ENCODE data around the gene ZIC5. TPM values are rescaled to one million over a fixed set of nuclear protein-coding genes. Genes with fewer than 3 reads are reported as not detected.

The ZIC5 gene
- polyA plus RNA-seq, 2 of the 4 experiments (the other 2 are of a cell fraction): 2.8 to 3.1 TPM

DNA sequence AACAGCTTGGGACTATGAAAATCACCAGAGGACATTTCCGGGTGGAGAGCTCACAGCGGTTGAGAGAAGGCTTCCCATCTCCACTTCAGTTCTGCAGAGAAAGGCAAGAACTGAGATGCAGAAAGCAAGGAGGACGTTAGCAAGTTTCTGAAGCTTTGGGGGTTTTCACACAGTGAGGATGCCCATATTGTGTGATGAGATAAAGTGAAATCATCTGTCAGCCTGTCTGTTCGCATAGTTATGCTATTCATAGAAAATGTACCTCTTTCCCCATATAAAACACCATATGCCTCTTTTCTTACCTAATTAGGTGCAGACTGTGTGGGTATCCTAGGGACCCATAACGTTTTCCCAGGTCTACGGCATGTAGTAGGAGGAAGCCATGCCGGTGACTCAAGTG, 27.5 kb downstream of the ZIC5 start:
- no peak overlapping the region for H3K4me2 ChIP-seq
- ATAC-seq: no peak
- H3K9me3 ChIP-seq: no peaks in the 10 kb centered on the region
- H3K4me3 ChIP-seq: no peak overlapping the region
- ChIA-PET POLR2A (no interaction called here), CTCF (interaction anchor here (1.0 kb wide), 1 partner anchor 28 kb away, joined by 3 read pairs; no protein-coding TSS in a partner anchor)
- 62% methylated on average over 7 of the region's 7 CpGs for WGBS (ENCODE audit: missing lambda C conversion rate)
- no peaks in the 10 kb centered on the region for H3K4me1 ChIP-seq
- DNase-seq (ENCODE audit: low read depth in 1 of 2, low spot score in 1 of 2): no peak
- no peak for TF ChIP-seq FOSL2 (IDR thresholded peaks at IDR 0.05)
- TF ChIP-seq FOSL2 (CRISPR knock-in tag; IDR thresholded peaks at IDR 0.05): no peak
- TF ChIP-seq HDAC2 (IDR thresholded peaks at IDR 0.05): no peak
- TF ChIP-seq, protein P1, sequence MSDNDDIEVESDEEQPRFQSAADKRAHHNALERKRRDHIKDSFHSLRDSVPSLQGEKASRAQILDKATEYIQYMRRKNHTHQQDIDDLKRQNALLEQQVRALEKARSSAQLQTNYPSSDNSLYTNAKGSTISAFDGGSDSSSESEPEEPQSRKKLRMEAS (IDR thresholded peaks at IDR 0.05): no peak
- no peak for TF ChIP-seq POLR2A (IDR thresholded peaks at IDR 0.05; ENCODE audit: low read length)
- FAIRE-seq: no peak
- H3K27ac ChIP-seq: no peak overlapping the region

DNA sequence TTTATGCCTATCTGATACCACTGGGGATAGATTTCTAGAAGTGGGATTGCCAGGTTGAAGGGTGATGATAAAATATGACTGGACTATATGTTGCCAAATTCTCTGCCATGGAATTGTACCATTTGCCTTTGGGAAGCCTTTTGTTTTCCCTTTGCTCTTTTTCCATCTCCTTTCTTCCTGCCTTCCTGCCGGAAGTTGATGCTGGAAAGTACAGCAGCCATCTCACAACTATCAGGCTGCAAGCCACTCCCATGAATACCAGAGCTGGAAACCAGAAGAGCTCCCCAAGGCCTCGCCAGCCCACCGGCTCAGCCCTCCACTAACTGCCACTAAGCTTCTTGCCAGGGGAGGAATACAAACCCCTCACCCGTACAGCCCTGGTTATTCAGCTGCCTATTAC, 29.7 kb downstream of the ZIC5 start:
- no peak for TF ChIP-seq HEYL (CRISPR knock-in tag; IDR thresholded peaks at IDR 0.05)
- Histone ChIP-seq H3K4me3 (no peak overlapping the region), H3K4me1 (no peaks in the 10 kb centered on the region), H3K4me2 (no peak overlapping the region), H3K9me3 (no peaks in the 10 kb centered on the region), H3K27ac (no peak overlapping the region)
- POLR2A ChIA-PET: no interaction called here
- 88% methylated on average over 3 of the region's 4 CpGs for WGBS (ENCODE audit: missing lambda C conversion rate)
- CTCF ChIA-PET: interaction anchor here (0.6 to 1.4 kb wide), 4 partner anchors 26 to 286 kb away, joined by 3 to 4 read pairs (median 3); no protein-coding TSS in a partner anchor
- DNase-seq (ENCODE audit: low read depth in 1 of 2, low spot score in 1 of 2) (no peak), FAIRE-seq (no peak), ATAC-seq (no peak)

DNA sequence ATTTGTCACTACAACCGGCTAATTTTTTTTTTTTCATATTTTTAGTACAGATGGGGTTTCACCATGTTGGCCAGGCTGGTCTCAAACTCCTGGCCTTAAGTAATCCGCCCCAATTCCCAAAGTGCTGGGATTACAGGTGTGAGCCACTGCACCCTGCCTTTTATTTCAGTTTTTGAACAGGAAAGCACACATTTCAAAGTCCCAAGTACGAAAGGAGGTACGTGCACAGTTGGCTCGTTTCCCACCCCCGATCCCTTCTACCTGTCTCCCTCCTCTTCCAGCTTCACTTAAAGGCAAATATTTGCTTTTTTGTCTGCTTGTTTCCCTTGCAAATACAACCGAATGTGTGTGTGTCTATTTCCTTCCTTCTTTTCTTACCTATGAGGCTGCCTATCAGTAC, 30.5 kb downstream of the ZIC5 start:
- H3K27ac ChIP-seq: no peak overlapping the region
- no peaks in the 10 kb centered on the region for H3K4me1 ChIP-seq
- DNase-seq (ENCODE audit: low read depth in 1 of 2, low spot score in 1 of 2): no peak
- H3K9me3 ChIP-seq: no peaks in the 10 kb centered on the region
- TF ChIP-seq CEBPB (IDR thresholded peaks at IDR 0.05) (no peak), ZC3H11A (IDR thresholded peaks at IDR 0.05) (no peak), ZNF302 (CRISPR knock-in tag; IDR thresholded peaks at IDR 0.05) (no peak), NR3C1 (IDR thresholded peaks at IDR 0.05) (no peak), JUN (IDR thresholded peaks at IDR 0.05) (no peak), GATA3 (IDR thresholded peaks at IDR 0.05; ENCODE audit: borderline replicate concordance) (no peak), SREBF2 (IDR thresholded peaks at IDR 0.05) (no peak), EHMT2 (IDR thresholded peaks at IDR 0.05; ENCODE audit: low read depth) (no peak), CBX2 (IDR thresholded peaks at IDR 0.05; ENCODE audit: borderline replicate concordance, low read depth) (no peak), POLR2AphosphoS2 (conservative IDR thresholded peaks at IDR 0.05; ENCODE audit: low read length) (no peak), ATOH8 (CRISPR knock-in tag; IDR thresholded peaks at IDR 0.05; ENCODE audit: low read depth) (no peak), MAFK (IDR thresholded peaks at IDR 0.05; ENCODE audit: partially characterized antibody) (no peak), EHF (CRISPR knock-in tag; IDR thresholded peaks at IDR 0.05) (no peak), MYC (IDR thresholded peaks at IDR 0.05; ENCODE audit: borderline replicate concordance, low read length) (no peak)
- TF ChIP-seq, protein P1 (IDR thresholded peaks at IDR 0.05): no peak
- CTCF ChIA-PET: interaction anchor here (1.4 kb wide), 1 partner anchor 285 kb away, joined by 3 read pairs; no protein-coding TSS in a partner anchor
- no peak overlapping the region for H3K4me2 ChIP-seq
- no peak for ATAC-seq
- H3K4me3 ChIP-seq: no peak overlapping the region
- WGBS (ENCODE audit: missing lambda C conversion rate): 48% methylated on average over 7 of the region's 7 CpGs
- POLR2A ChIA-PET: no interaction called here
- FAIRE-seq: no peak

DNA sequence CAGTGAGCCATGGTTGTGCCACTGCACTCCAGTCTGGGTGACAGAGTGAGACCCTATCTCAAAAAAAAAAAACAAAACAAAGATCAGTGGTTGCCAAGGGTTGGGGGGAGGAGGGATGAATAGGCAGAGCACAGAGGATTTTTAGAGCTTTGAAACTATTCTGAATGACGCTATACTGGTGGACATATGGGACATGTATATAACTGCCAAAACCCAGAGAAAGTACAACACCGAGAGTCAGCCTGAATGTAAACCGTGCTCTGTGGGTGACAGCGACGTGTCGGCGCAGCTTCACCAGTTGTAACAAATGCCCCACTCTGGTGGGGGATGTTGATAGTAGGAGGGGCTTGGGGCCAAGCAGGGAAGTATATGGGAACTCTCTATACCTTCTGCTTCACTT, 32.9 kb downstream of the ZIC5 start:
- CTCF ChIA-PET: interaction anchor here (0.7 kb wide), 1 partner anchor 282 kb away, joined by 5 read pairs; no protein-coding TSS in a partner anchor
- WGBS (ENCODE audit: missing lambda C conversion rate): 95% methylated on average over 7 of the region's 7 CpGs
- Histone ChIP-seq H3K4me3 (no peak overlapping the region), H3K4me1 (no peaks in the 10 kb centered on the region), H3K9me3 (no peaks in the 10 kb centered on the region), H3K4me2 (no peak overlapping the region), H3K27ac (no peak overlapping the region)
- no peak for ATAC-seq
- POLR2A ChIA-PET: no interaction called here
- no peak for DNase-seq (ENCODE audit: low read depth in 1 of 2, low spot score in 1 of 2)
- no peak for FAIRE-seq
- no peak for TF ChIP-seq PHF8 (IDR thresholded peaks at IDR 0.05; ENCODE audit: borderline replicate concordance, low read depth)
- TF ChIP-seq RNF2 (IDR thresholded peaks at IDR 0.05; ENCODE audit: borderline replicate concordance, low read depth): no peak
- no peak for TF ChIP-seq MAFK (IDR thresholded peaks at IDR 0.05; ENCODE audit: partially characterized antibody)
- TF ChIP-seq POLR2A (IDR thresholded peaks at IDR 0.05; ENCODE audit: low read length): no peak
- TF ChIP-seq JUN (IDR thresholded peaks at IDR 0.05): no peak
- TF ChIP-seq TFCP2L1 (CRISPR knock-in tag; IDR thresholded peaks at IDR 0.05): no peak
- TF ChIP-seq CBX8 (IDR thresholded peaks at IDR 0.05): no peak
- TF ChIP-seq ESRRA (IDR thresholded peaks at IDR 0.05; ENCODE audit: borderline replicate concordance, low read length): no peak
- no peak for TF ChIP-seq ELK1 (IDR thresholded peaks at IDR 0.05; ENCODE audit: low read depth, low read length)
- no peak for TF ChIP-seq RFX5 (IDR thresholded peaks at IDR 0.05)
- TF ChIP-seq, protein P2, sequence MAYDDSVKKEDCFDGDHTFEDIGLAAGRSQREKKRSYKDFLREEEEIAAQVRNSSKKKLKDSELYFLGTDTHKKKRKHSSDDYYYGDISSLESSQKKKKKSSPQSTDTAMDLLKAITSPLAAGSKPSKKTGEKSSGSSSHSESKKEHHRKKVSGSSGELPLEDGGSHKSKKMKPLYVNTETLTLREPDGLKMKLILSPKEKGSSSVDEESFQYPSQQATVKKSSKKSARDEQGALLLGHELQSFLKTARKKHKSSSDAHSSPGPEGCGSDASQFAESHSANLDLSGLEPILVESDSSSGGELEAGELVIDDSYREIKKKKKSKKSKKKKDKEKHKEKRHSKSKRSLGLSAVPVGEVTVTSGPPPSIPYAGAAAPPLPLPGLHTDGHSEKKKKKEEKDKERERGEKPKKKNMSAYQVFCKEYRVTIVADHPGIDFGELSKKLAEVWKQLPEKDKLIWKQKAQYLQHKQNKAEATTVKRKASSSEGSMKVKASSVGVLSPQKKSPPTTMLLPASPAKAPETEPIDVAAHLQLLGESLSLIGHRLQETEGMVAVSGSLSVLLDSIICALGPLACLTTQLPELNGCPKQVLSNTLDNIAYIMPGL (CRISPR knock-in tag; IDR thresholded peaks at IDR 0.05; ENCODE audit: borderline replicate concordance): no peak
